Pancreas (tissue), 10 donors: Measurements from ENCODE around the gene GMIP. TPM values are rescaled to one million over a fixed set of nuclear protein-coding genes. Genes with fewer than 3 reads are reported as not detected.

Experiments used
- ATAC-seq, 4 donors: fragments of 200-7000 bp; cut with Tn5 transposase; one replicate each; pipeline versions ENCODE4 v1.8.0 to v1.9.1; 2020; ENCODE audit warnings: mild to moderate bottlenecking in 4 of 4, moderate library complexity in 4 of 4
- DNase-seq, 6 donors: peaks; one replicate each; pipeline ENCODE4 v3.0.0-alpha.2; 2020
- FAIRE-seq: peaks from 2 replicates; lab custom pipeline; 2012; peaks lifted over from hg19 to GRCh38; lab: Jason Lieb, UNC
- H3K27ac ChIP-seq, 4 donors: fragments of 200-600 bp; sonication (generic); 1 replicate in 3 of 4; 2 replicates in 1 of 4; pipeline versions ENCODE4 v1.5.0 to v1.8.0; 2020
- H3K27me3 ChIP-seq, 4 donors: fragments of 200-600 bp; one replicate each; pipeline ENCODE4 v1.8.0; 2021
- H3K36me3 ChIP-seq, 3 donors: fragments of 200-600 bp; sonication (generic) in 1 of 3; one replicate each; pipeline versions ENCODE4 v1.5.0 to v1.8.0; 2020 to 2021
- H3K4me1 ChIP-seq, 3 donors: fragments of 200-600 bp; one replicate each; pipeline ENCODE4 v1.8.0; 2021
- H3K4me3 ChIP-seq, 4 donors: fragments of 200-600 bp; sonication (generic) in 2 of 4; one replicate each; pipeline versions ENCODE4 v1.5.0 to v1.8.0; 2020 to 2021
- H3K9me3 ChIP-seq, 4 donors: fragments of 200-600 bp; one replicate each; pipeline ENCODE4 v1.8.0; 2021
- WGBS, 2 donors: extraction: QIAGEN DNeasy Blood & Tissue Kit; methylation state at CpG; one replicate each; pipeline ENCODE4 v1.1.7; 2013; 5-methylcytosine and 5-hydroxymethylcytosine counted together
- intact Hi-C, 3 donors: fragments of 100-400 bp; cut with DNase I; formaldehyde crosslinking; loops; one replicate each; pipeline versions ENCODE4 v1.11.1 to v1.14.2; 2022
- polyA plus RNA-seq, 2 donors: library from polyadenylated mRNA; stranded (reverse); fragments of 200-250 nt; gene quantifications; one replicate each; pipeline ENCODE4 v1.2.3, GENCODE V29; 2013
- total RNA-seq, 6 donors: library from RNA; stranded (reverse); fragmentation: NEBNext Ultra II Directional in 4 of 6; extraction: Animal tissue kit (Norgen Biotek cat#: 25700) in 4 of 6; gene quantifications; one replicate each; pipeline versions ENCODE4 v1.2.1 to v1.2.4, GENCODE V29; 2021 to 2023
- TF ChIP-seq, protein P1 (sequence below), 4 donors: fragments of 200-600 bp; sonication (generic) in 3 of 4; IDR thresholded peaks; one replicate each; pipeline versions ENCODE4 v1.5.0 to v1.8.0; 2021; ENCODE audit warnings: antibody characterized with exemption in 4 of 4
- donor health status: healthy with polysubstance abuse.
- donor health status: DM: no; HTN: no; CAD: no; lungs with moderate emphysema.
- donor health status: DM: no; HTN: no; CAD: no.
- donor health status: control.
- donor health status: control.
- donor health status: Bipolar disorder and iron deficiency.
- donor health status: DM: yes; HTN: yes; CAD: no.
- donor health status: DM: no; HTN: no; CAD: no.
- donor health status: DM: no; HTN: no; CAD: no.
- donor health status: DM: yes; HTN: yes; CAD: no.

GMIP gene
- total and polyA plus RNA-seq, 8 donors, result 3.5 to 16.4 (median 6.6) TPM

DNA sequence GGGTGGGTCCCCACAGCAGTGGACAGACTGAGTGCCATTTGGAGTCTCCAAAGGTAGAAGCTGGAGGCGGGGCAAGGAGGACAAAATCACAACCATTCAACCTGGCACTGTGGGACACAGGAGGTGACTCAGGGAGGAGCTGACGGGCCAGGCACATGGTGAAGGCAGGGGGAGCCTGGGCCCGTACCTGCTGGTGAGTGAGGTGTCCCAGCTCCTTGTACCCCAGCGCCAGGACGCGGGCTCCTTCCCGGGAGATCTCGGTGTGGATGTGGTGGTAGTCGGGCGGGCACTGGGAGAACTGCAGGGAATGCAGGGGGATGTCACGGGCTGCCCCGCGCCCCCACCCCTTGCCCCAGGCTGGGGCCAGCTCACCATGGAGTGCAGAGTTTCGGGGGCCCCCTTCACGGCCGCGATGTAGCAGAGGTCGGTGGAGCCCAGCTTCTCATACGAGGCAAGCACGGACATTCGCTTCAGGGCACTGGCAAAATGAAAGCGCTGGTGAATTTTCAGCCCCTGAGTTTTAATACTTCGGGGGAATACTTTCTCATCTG is 10.2 kb upstream of the GMIP start:
- H3K36me3 ChIP-seq, result peaks cover 13 to 81% (median 57%) of the 10 kb centered on the region in 3 donors
- no peaks in the 10 kb centered on the region for H3K9me3 ChIP-seq
- WGBS, 2 donors, result 95 to 97% methylated on average over 23 of the region's 23 CpGs
- no peak overlapping the region for H3K27ac ChIP-seq
- intact Hi-C loops, result no loop called here
- no peak overlapping the region for H3K4me3 ChIP-seq
- no peaks in the 10 kb centered on the region for H3K4me1 ChIP-seq
- TF ChIP-seq, protein P1, sequence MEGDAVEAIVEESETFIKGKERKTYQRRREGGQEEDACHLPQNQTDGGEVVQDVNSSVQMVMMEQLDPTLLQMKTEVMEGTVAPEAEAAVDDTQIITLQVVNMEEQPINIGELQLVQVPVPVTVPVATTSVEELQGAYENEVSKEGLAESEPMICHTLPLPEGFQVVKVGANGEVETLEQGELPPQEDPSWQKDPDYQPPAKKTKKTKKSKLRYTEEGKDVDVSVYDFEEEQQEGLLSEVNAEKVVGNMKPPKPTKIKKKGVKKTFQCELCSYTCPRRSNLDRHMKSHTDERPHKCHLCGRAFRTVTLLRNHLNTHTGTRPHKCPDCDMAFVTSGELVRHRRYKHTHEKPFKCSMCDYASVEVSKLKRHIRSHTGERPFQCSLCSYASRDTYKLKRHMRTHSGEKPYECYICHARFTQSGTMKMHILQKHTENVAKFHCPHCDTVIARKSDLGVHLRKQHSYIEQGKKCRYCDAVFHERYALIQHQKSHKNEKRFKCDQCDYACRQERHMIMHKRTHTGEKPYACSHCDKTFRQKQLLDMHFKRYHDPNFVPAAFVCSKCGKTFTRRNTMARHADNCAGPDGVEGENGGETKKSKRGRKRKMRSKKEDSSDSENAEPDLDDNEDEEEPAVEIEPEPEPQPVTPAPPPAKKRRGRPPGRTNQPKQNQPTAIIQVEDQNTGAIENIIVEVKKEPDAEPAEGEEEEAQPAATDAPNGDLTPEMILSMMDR (IDR thresholded peaks at IDR 0.05), result no peak
- no peaks in the 10 kb centered on the region for H3K27me3 ChIP-seq
- ATAC-seq (no peak), DNase-seq (peak in 1 of 6 donors; percentile 63), FAIRE-seq (no peak)

- H3K9me3 ChIP-seq, result no peaks in the 10 kb centered on the region
- DNase-seq (peak in 1 of 6 donors; percentile 50), ATAC-seq (no peak), FAIRE-seq (no peak)
- H3K27ac ChIP-seq, result no peak overlapping the region
- WGBS, 2 donors, result 92 to 93% methylated on average over 24 of the region's 24 CpGs
- TF ChIP-seq, protein P1 (IDR thresholded peaks at IDR 0.05), result no peak
- no peaks in the 10 kb centered on the region for H3K4me1 ChIP-seq
- no peak overlapping the region for H3K4me3 ChIP-seq
- H3K36me3 ChIP-seq, result peaks cover 13 to 79% (median 53%) of the 10 kb centered on the region in 3 donors
- no peaks in the 10 kb centered on the region for H3K27me3 ChIP-seq
- intact Hi-C loops, result no loop called here
These were observed 9.2 kb upstream of the GMIP start for GRCh38 chr19:19652482-19653295.

GRCh38 chr19:19651076-19651475 is 7.6 kb upstream of the GMIP start:
- intact Hi-C loops, result no loop called here
- Histone ChIP-seq H3K36me3 (peaks cover 10 to 78% (median 55%) of the 10 kb centered on the region in 3 donors), H3K4me1 (no peaks in the 10 kb centered on the region), H3K27ac (no peak overlapping the region), H3K27me3 (no peaks in the 10 kb centered on the region), H3K9me3 (no peaks in the 10 kb centered on the region), H3K4me3 (no peak overlapping the region)
- DNase-seq (peak in 1 of 6 donors; percentile 60), ATAC-seq (no peak), FAIRE-seq (no peak)
- TF ChIP-seq, protein P1 (IDR thresholded peaks at IDR 0.05), result no peak
- 86 to 89% methylated on average over 13 of the region's 13 CpGs for WGBS, 2 donors

DNA sequence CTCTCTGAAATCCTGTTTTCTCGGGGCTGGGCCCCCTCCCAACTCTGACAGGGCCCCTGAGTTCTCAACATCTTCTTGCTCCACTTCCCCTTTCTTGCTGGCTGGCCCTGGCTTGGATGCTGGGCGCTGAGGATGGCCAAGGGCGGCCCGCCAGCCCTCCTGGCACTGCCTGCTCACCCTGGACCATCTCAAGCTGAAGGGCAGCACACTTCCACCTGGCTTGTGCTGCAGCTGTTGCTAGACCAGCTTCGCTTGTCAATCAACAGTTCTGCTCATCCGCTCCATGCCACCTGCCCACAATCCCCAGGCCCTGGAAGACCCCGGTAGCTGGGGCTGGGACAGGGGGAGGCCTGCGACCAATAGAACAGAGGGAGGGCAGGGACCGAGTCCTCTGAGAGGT is 6.9 kb upstream of the GMIP start:
- peaks cover 8 to 70% (median 55%) of the 10 kb centered on the region in 3 donors for H3K36me3 ChIP-seq
- intact Hi-C loops, result no loop called here
- DNase-seq, result peak in 1 of 6 donors; percentile 65

More for the DNA sequence above, 6.9 kb upstream of the GMIP start:
- Histone ChIP-seq H3K9me3 (no peaks in the 10 kb centered on the region), H3K4me1 (no peaks in the 10 kb centered on the region), H3K27me3 (no peaks in the 10 kb centered on the region), H3K27ac (no peak overlapping the region), H3K4me3 (no peak overlapping the region)
- ATAC-seq (no peak), FAIRE-seq (no peak)
- WGBS, 2 donors, result 94 to 98% methylated on average over 9 of the region's 9 CpGs
- TF ChIP-seq, protein P1 (IDR thresholded peaks at IDR 0.05), result no peak
